SK-N-SH treated with all-trans-retinoic acid at 6 μM for 48 hours (cell line): ENCODE data around the gene SIAH1.
"Not testable (repeated sequence)": the region's sequence is repeated elsewhere in the genome, so short reads cannot be mapped to it uniquely, and the experiment has no call there.

Experiments
- ATAC-seq: fragments of 200-7000 bp; cut with Tn5 transposase; 3 replicates; pipeline ENCODE4 v1.9.1; 2020; ENCODE audit warnings: mild to moderate bottlenecking, moderate library complexity
- ARNTL ChIP-seq: fragments of 450-650 bp; formaldehyde crosslinking; IDR thresholded peaks from 2 replicates; pipeline ENCODE4 v1.5.0; 2020; ENCODE audit warnings: low read depth, mild to moderate bottlenecking, moderate library complexity, borderline replicate concordance
- BACH2 ChIP-seq: fragments of 250-450 bp; sonication (Bioruptor Pico); IDR thresholded peaks from 2 replicates; pipeline ENCODE4 v1.9.0; 2021; ENCODE audit warnings: mild to moderate bottlenecking, borderline replicate concordance
- CSDC2 ChIP-seq: fragments of 250-450 bp; sonication (Bioruptor Pico); IDR thresholded peaks from 2 replicates; pipeline ENCODE4 v1.5.0; 2020; ENCODE audit warnings: mild to moderate bottlenecking, moderate library complexity
- ESRRG ChIP-seq: fragments of 250-450 bp; sonication (Bioruptor Pico); IDR thresholded peaks from 2 replicates; pipeline ENCODE4 v1.6.1; 2021; ENCODE audit warnings: mild to moderate bottlenecking
- GLIS3 ChIP-seq: fragments of 250-450 bp; sonication (Bioruptor Pico); IDR thresholded peaks from 2 replicates; pipeline ENCODE4 v1.5.0; 2020; ENCODE audit warnings: mild to moderate bottlenecking, moderate library complexity
- ISL1 ChIP-seq: fragments of 250-450 bp; sonication (Bioruptor Pico); IDR thresholded peaks from 2 replicates; pipeline ENCODE4 v2.1.2; 2022; ENCODE audit warnings: mild to moderate bottlenecking, moderate library complexity
- OSR1 ChIP-seq: fragments of 250-450 bp; sonication (Bioruptor Pico); IDR thresholded peaks from 2 replicates; pipeline ENCODE4 v1.8.0; 2022; ENCODE audit warnings: moderate library complexity, mild to moderate bottlenecking, inconsistent platforms
- PPARA ChIP-seq: fragments of 250-450 bp; sonication (Bioruptor Pico); IDR thresholded peaks from 2 replicates; pipeline ENCODE4 v1.5.0; 2020; ENCODE audit warnings: mild to moderate bottlenecking, borderline replicate concordance
- RARB ChIP-seq: fragments of 250-450 bp; sonication (Bioruptor Pico); IDR thresholded peaks from 2 replicates; pipeline ENCODE4 v1.8.0; 2021; ENCODE audit warnings: mild to moderate bottlenecking, moderate library complexity
- SNAI2 ChIP-seq: fragments of 250-450 bp; sonication (Bioruptor Pico); IDR thresholded peaks from 2 replicates; pipeline ENCODE4 v1.5.0; 2020; ENCODE audit warnings: mild to moderate bottlenecking, moderate library complexity
- TCF4 ChIP-seq: fragments of 250-450 bp; sonication (Bioruptor Pico); IDR thresholded peaks from 2 replicates; pipeline ENCODE4 v1.8.0; 2021; ENCODE audit warnings: mild to moderate bottlenecking, moderate library complexity, borderline replicate concordance
- TOX ChIP-seq: fragments of 250-450 bp; sonication (Bioruptor Pico); IDR thresholded peaks from 2 replicates; pipeline ENCODE4 v1.8.0; 2021; ENCODE audit warnings: mild to moderate bottlenecking, moderate library complexity, borderline replicate concordance
- ZC3H10 ChIP-seq: fragments of 250-450 bp; sonication (Bioruptor Pico); IDR thresholded peaks from 2 replicates; pipeline ENCODE4 v1.5.1; 2021; ENCODE audit warnings: mild to moderate bottlenecking, moderate library complexity
- ZFP30 ChIP-seq: fragments of 450-650 bp; formaldehyde crosslinking; IDR thresholded peaks from 2 replicates; pipeline ENCODE4 v1.5.0; 2022; ENCODE audit warnings: mild to moderate bottlenecking, moderate library complexity
- ZNF70 ChIP-seq: fragments of 450-650 bp; formaldehyde crosslinking; IDR thresholded peaks from 2 replicates; pipeline ENCODE4 v1.5.0; 2020; ENCODE audit warnings: mild to moderate bottlenecking, moderate library complexity
- ZNF8 ChIP-seq: fragments of 450-650 bp; formaldehyde crosslinking; IDR thresholded peaks from 2 replicates; pipeline ENCODE4 v1.5.0; 2020; ENCODE audit warnings: mild to moderate bottlenecking, moderate library complexity
- TF ChIP-seq, protein P1 (sequence below): fragments of 250-450 bp; sonication (Bioruptor Pico); IDR thresholded peaks from 2 replicates; pipeline ENCODE4 v1.5.0; 2020; ENCODE audit warnings: mild to moderate bottlenecking, moderate library complexity
- TF ChIP-seq, protein P2 (sequence below): fragments of 250-450 bp; sonication (Bioruptor Pico); IDR thresholded peaks from 2 replicates; pipeline ENCODE4 v1.5.1; 2020; ENCODE audit warnings: low read depth, mild to moderate bottlenecking, moderate library complexity
- TF ChIP-seq, protein P3 (sequence below): fragments of 250-450 bp; sonication (Bioruptor Pico); IDR thresholded peaks from 2 replicates; pipeline ENCODE4 v1.5.1; 2021; ENCODE audit warnings: mild to moderate bottlenecking, moderate library complexity
- TF ChIP-seq, protein P4 (sequence below): fragments of 250-450 bp; sonication (Bioruptor Pico); IDR thresholded peaks from 2 replicates; pipeline ENCODE4 v1.8.0; 2021; ENCODE audit warnings: low read depth, mild to moderate bottlenecking, moderate library complexity, borderline replicate concordance

SIAH1 gene

DNA sequence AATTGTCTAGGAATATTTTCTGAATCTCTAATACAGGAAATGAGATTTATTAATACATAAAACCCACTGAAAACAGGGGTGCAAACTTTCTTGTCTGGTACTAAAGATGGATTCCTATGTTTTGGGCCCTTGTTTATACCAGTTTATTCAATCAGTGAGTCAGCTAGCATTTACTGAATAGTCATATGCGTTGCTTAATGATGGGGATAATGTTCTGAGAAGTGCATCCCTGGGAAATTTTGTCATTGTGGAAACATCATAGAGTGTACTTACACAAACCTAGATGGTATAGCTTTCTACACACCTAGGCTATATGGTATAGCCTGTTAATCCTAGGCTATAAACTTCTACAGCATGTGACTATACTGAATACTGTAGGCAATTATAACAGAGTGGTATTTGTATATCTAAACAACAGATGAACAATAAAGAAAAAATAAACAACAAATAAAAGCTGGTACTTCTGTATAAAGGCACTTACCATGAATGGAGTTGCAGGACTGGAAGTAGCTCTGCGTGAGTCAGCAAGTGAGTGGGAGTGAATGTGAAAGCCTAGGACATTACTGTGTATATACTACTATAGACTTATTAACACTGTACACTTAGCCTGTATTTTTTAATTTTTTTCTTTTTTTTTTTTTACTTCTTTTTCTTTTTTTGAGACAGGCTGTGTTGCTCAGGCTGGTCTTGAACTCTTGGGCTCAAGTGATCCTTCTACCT lies 63.7 kb downstream of the SIAH1 start:
- no peak for ATAC-seq
- TF ChIP-seq, protein P1, sequence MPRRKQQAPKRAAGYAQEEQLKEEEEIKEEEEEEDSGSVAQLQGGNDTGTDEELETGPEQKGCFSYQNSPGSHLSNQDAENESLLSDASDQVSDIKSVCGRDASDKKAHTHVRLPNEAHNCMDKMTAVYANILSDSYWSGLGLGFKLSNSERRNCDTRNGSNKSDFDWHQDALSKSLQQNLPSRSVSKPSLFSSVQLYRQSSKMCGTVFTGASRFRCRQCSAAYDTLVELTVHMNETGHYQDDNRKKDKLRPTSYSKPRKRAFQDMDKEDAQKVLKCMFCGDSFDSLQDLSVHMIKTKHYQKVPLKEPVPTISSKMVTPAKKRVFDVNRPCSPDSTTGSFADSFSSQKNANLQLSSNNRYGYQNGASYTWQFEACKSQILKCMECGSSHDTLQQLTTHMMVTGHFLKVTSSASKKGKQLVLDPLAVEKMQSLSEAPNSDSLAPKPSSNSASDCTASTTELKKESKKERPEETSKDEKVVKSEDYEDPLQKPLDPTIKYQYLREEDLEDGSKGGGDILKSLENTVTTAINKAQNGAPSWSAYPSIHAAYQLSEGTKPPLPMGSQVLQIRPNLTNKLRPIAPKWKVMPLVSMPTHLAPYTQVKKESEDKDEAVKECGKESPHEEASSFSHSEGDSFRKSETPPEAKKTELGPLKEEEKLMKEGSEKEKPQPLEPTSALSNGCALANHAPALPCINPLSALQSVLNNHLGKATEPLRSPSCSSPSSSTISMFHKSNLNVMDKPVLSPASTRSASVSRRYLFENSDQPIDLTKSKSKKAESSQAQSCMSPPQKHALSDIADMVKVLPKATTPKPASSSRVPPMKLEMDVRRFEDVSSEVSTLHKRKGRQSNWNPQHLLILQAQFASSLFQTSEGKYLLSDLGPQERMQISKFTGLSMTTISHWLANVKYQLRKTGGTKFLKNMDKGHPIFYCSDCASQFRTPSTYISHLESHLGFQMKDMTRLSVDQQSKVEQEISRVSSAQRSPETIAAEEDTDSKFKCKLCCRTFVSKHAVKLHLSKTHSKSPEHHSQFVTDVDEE, result no peak

DNA sequence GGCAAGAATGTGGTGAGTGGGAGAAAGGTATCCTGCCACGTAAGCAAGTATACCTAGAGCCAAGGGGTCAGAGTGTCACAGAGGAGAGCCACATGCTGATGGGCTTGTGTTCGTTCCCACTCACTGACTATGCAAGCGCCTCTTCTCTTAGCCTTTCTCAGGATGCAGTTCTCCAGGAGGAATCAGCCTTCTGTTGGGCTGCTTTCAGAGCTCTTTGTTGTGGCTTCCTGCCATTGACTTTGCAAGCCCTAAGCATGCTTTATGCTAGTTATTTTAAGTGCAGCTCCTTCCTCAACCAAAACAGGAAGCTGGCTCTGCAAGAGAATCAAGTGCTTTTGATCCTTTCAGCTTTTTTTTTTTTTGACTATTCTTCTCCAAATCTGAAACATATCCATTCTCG lies 66.6 kb downstream of the SIAH1 start:
- ATAC-seq, result no peak
- TF ChIP-seq ZNF70 (CRISPR knock-in tag), result no peak
- TF ChIP-seq ZNF8, result no peak
- TF ChIP-seq, protein P2, sequence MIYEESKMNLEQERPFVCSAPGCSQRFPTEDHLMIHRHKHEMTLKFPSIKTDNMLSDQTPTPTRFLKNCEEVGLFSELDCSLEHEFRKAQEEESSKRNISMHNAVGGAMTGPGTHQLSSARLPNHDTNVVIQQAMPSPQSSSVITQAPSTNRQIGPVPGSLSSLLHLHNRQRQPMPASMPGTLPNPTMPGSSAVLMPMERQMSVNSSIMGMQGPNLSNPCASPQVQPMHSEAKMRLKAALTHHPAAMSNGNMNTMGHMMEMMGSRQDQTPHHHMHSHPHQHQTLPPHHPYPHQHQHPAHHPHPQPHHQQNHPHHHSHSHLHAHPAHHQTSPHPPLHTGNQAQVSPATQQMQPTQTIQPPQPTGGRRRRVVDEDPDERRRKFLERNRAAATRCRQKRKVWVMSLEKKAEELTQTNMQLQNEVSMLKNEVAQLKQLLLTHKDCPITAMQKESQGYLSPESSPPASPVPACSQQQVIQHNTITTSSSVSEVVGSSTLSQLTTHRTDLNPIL (CRISPR knock-in tag), result no peak
- no peak for TF ChIP-seq PPARA
- TF ChIP-seq GLIS3 (CRISPR knock-in tag), result no peak
- no peak for TF ChIP-seq ISL1 (CRISPR knock-in tag)

DNA sequence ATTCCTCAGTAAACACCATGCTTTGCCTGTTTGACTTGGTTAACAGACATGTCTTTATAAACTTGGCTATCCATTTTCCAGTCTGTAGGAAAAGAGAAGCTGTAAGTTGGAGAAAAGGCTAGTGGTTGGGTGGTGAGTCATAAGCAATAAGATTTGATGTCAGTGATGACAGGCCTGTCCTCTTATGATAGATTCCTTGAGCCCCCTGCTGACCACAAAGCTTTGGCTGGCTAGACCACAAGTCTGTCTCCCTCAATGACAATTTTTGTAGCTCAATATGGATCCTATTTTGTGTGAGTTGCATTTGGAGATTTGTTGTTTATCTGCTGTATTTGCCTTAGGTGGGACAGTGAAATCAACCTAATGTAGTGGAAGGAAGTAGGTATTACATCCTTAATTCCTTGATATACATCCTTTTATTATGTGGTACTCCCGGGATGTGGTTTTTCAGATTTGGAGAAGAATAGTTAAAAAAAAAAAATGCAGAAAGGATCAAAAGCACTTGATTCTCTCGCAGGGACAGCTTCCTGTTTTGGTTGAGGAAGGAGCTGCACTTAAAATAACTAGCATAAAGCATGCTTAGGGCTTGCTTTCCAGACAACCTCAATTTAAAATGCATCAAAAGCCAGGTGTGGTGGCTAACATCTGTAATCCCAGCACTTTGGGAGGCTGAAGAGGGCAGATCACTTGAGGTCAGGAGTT lies 67.4 kb downstream of the SIAH1 start:
- ATAC-seq, result peak; percentile 90

DNA sequence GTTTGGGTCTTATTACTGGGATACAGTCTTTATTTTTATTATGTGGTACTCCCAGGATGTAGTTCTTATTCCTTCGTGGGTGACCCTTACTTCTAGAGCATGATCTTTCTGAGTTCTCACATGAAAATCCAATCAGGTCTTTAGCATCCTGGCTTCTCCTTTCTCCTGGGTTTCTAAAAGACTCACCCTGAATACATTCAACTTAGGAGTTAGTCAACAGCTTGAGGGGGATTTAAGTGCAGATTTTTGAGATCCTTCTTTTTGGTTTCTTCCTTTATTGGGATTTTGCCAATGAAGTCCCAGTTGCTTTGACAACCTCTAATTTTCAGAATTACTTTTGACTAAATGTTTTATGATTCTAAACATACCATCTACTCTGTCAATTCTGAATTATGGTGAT lies 68.2 kb downstream of the SIAH1 start:
- ATAC-seq, result no peak; the same call in 2 of the 3 replicates
- TF ChIP-seq ISL1 (CRISPR knock-in tag) (no peak), PPARA (no peak), ZNF70 (CRISPR knock-in tag) (no peak), SNAI2 (CRISPR knock-in tag) (no peak), ESRRG (CRISPR knock-in tag) (no peak), CSDC2 (CRISPR knock-in tag) (no peak), TOX (CRISPR knock-in tag) (no peak)
- TF ChIP-seq, protein P3, sequence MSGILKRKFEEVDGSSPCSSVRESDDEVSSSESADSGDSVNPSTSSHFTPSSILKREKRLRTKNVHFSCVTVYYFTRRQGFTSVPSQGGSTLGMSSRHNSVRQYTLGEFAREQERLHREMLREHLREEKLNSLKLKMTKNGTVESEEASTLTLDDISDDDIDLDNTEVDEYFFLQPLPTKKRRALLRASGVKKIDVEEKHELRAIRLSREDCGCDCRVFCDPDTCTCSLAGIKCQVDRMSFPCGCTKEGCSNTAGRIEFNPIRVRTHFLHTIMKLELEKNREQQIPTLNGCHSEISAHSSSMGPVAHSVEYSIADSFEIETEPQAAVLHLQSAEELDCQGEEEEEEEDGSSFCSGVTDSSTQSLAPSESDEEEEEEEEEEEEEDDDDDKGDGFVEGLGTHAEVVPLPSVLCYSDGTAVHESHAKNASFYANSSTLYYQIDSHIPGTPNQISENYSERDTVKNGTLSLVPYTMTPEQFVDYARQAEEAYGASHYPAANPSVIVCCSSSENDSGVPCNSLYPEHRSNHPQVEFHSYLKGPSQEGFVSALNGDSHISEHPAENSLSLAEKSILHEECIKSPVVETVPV (CRISPR knock-in tag), result no peak

More for the DNA sequence above, 67.4 kb downstream of the SIAH1 start:
- TF ChIP-seq ZNF8 (no peak), PPARA (no peak), RARB (peak; percentile 63; the same call in 1 of the 2 replicates), TOX (CRISPR knock-in tag) (peak; percentile 60)
- TF ChIP-seq, all 23 proteins: peak for 2

DNA sequence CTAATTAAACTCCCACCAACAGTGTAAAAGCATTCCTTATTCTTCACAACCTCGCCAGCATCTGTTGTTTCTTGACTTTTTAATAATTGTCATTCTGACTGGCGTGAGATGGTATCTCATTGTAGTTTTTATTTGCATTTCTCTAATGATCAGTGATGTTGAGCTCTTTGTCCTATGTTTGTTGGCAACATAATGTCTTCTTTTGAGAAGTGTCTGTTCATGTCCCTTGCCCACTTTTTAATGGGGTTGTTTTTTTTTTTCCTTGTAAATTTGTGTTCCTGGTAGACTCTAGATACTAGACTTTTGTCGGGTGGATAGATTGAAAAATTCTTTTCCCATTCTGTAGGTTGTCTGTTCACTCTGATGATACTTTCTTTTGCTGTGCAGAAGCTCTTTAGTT lies 71.3 kb downstream of the SIAH1 start:
- not testable (repeated sequence) for ATAC-seq

DNA sequence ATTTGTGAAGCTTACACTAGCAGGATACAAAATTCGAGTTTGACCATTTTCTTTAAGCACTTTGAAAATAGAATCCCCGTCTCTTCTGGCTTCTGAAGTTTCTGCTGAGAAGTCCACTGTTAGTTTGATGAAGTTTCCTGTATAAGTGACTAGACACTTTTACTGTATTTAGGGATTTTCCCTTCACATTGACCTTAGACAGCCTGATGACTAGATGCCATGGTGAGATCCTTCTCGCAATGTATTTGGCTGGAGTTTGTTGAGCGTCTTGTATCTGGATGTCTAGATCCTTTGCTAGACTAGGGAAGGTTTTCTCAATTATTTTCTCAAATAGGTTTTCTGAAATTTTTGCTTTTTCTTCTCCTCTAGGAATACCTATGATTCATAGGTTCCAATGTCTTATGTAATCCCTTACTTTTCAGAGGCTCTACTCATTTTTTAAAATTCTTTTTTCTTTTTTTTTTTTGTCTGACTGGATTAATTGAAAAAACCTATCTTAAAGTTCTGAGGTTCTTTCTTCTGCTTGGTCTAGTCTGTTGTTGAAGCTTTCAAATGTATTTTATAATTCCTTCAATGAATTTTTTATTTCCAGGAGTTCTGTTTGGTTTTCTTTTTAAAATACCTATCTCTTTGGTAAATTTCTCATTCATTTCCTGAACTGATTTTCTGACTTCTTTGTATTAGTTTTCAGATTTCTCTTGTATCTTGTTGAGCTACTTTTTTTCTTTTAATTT lies 74.1 kb downstream of the SIAH1 start:
- ATAC-seq, result no peak
- TF ChIP-seq ZC3H10 (no peak), ESRRG (CRISPR knock-in tag) (no peak), RARB (no peak), ZFP30 (no peak), ISL1 (CRISPR knock-in tag) (no peak), ARNTL (CRISPR knock-in tag) (no peak), PPARA (no peak), OSR1 (CRISPR knock-in tag) (no peak), TOX (CRISPR knock-in tag) (no peak), TCF4 (no peak), ZNF70 (CRISPR knock-in tag) (no peak), BACH2 (CRISPR knock-in tag) (no peak), ZNF8 (no peak)
- TF ChIP-seq, protein P4, sequence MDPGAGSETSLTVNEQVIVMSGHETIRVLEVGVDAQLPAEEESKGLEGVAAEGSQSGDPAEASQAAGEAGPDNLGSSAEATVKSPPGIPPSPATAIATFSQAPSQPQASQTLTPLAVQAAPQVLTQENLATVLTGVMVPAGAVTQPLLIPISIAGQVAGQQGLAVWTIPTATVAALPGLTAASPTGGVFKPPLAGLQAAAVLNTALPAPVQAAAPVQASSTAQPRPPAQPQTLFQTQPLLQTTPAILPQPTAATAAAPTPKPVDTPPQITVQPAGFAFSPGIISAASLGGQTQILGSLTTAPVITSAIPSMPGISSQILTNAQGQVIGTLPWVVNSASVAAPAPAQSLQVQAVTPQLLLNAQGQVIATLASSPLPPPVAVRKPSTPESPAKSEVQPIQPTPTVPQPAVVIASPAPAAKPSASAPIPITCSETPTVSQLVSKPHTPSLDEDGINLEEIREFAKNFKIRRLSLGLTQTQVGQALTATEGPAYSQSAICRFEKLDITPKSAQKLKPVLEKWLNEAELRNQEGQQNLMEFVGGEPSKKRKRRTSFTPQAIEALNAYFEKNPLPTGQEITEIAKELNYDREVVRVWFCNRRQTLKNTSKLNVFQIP (CRISPR knock-in tag), result no peak
- TF ChIP-seq, protein P3 (CRISPR knock-in tag), result no peak
- TF ChIP-seq, protein P2 (CRISPR knock-in tag), result no peak
